Measurements from ENCODE around the gene GOSR2.
"Not testable (repeated sequence)": the region's sequence is repeated elsewhere in the genome, so short reads cannot be mapped to it uniquely, and the experiment has no call there.

Gene GOSR2

GRCh38 chr17:46898860-46899259 is 24.1 kb upstream of the GOSR2 start:
- DNase-seq (no peak), ATAC-seq (replicated peaks) (no peak)
- Mint-ChIP-seq H3K27me3 (peaks cover 19 to 59% of the 10 kb centered on the region in 2 donors), H3K4me3 (no peak overlapping the region), H3K36me3 (ENCODE audit: insufficient read depth) (no peaks in the 10 kb centered on the region), H3K4me1 (ENCODE audit: low read depth in 2 of 2) (no peaks in the 10 kb centered on the region), H3K9me3 (no peaks in the 10 kb centered on the region), H3K27ac (no peak overlapping the region)

DNA sequence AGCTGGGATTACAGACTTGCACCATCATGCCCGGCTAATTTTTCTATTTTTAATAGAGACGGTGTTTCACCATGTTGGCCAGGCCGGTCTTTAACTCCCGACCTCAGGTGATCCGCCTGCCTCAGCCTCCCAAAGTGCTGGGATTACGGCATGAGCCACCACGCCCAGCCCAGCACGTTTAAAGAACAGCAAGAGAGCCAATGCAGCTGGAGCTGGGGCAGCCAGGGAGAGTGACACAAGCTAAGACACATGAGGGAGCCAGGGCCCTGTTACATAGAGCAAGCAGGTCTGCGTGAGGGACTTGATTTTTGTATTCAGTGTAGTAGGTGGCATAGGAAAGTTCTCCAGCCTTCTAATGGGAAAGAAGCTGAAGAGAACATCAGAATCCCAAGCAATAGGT is 21.7 kb upstream of the GOSR2 start:
- H3K4me3 Mint-ChIP-seq, result no peak overlapping the region
- DNase-seq, result no peak
- no peaks in the 10 kb centered on the region for H3K36me3 Mint-ChIP-seq (ENCODE audit: insufficient read depth)
- no peaks in the 10 kb centered on the region for H3K9me3 Mint-ChIP-seq
- no peak overlapping the region for H3K27ac Mint-ChIP-seq
- peaks cover 28 to 60% of the 10 kb centered on the region in 2 donors for H3K27me3 Mint-ChIP-seq
- peaks cover 0 to 1% of the 10 kb centered on the region in 2 donors for H3K4me1 Mint-ChIP-seq (ENCODE audit: low read depth in 2 of 2)
- no peak for ATAC-seq (replicated peaks)

DNA sequence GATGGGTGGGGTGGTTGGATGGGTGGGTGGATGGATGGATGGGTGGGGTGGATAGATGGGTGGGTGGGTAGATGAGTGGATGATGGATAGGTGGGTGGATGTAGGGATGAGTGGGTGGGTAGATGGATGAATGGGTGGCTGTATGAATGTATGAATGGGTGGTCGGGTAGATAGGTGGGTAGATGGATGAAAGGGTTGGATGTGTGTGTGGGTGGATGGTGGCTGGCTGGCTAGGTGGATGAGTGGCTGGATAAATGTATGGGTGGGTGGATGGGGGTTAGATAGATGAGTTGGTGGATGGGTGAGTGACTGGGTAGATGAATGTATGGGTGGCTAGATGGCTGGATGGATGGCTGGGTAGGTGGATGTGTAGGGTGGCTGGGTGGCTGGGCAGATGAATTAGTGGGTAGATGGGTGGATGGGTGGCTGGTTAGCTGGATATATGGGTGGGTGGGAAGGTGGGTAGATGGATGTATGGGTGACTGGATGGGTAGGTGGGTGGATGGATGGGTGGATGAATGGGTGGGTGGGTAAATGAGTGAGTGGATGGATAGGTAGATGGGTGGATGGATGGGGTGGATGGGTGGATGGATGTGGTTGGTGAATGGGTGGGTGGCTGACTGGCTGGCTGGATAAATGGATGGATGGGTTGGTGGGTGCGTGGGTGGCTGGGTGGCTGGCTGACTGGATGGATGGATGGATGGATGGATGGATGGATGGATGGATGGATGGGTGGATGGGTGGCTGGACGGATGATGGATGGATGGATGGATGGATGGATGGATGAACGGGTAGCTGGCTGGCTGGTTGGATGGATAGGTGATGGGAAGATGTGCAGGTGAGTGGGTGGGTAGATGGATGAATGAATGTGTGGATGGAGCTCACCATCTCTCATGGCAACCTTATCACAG is 18.9 kb upstream of the GOSR2 start:
- Mint-ChIP-seq H3K27me3 (peaks cover 28 to 66% of the 10 kb centered on the region in 2 donors), H3K36me3 (ENCODE audit: insufficient read depth) (no peaks in the 10 kb centered on the region), H3K9me3 (no peaks in the 10 kb centered on the region), H3K4me3 (no peak overlapping the region), H3K27ac (no peak overlapping the region), H3K4me1 (ENCODE audit: low read depth in 2 of 2) (peaks cover 0 to 1% of the 10 kb centered on the region in 2 donors)
- DNase-seq, result no peak
- ATAC-seq (replicated peaks), result no peak

- no peak overlapping the region for H3K4me3 Mint-ChIP-seq
- peaks cover 29 to 73% of the 10 kb centered on the region in 2 donors for H3K27me3 Mint-ChIP-seq
- peaks cover 0 to 1% of the 10 kb centered on the region in 2 donors for H3K4me1 Mint-ChIP-seq (ENCODE audit: low read depth in 2 of 2)
- DNase-seq (no peak), ATAC-seq (replicated peaks) (no peak)
- H3K36me3 Mint-ChIP-seq (ENCODE audit: insufficient read depth), result no peaks in the 10 kb centered on the region
- no peak overlapping the region for H3K27ac Mint-ChIP-seq
- no peaks in the 10 kb centered on the region for H3K9me3 Mint-ChIP-seq
These were observed 14.8 kb upstream of the GOSR2 start for GRCh38 chr17:46908068-46908737.

- Mint-ChIP-seq H3K9me3 (no peaks in the 10 kb centered on the region), H3K27ac (peak overlapping the region in 1 of 2 donors; percentile 22), H3K4me3 (no peak overlapping the region), H3K27me3 (peaks cover 13 to 63% of the 10 kb centered on the region in 2 donors), H3K36me3 (ENCODE audit: insufficient read depth) (no peaks in the 10 kb centered on the region), H3K4me1 (ENCODE audit: low read depth in 2 of 2) (peaks cover 0 to 1% of the 10 kb centered on the region in 2 donors)
- no peak for ATAC-seq (replicated peaks)
- no peak for DNase-seq
These were observed 12.6 kb upstream of the GOSR2 start for GRCh38 chr17:46910179-46910927.

DNA sequence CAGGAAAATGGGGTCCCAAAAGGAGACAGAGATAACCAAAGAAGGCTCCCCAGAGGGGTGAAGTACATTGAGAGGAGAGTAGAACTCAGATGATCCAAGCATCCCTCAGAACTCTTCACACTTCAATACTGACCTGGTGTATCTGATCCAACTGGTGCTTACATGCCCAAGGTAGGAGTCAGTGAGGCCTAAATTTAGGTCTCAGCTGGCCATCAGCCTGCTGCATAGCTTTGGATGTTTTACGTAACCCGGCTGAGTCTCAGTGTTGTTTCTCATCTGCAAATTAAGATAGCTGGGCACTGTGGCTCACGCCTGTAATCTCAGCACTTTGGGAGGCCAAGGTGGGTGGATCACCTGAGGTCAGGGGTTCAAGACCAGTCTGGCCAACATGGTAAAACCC is 11.6 kb upstream of the GOSR2 start:
- Mint-ChIP-seq H3K27ac (no peak overlapping the region), H3K9me3 (no peaks in the 10 kb centered on the region), H3K4me3 (no peak overlapping the region), H3K4me1 (ENCODE audit: low read depth in 2 of 2) (no peaks in the 10 kb centered on the region), H3K27me3 (peaks cover 13 to 56% of the 10 kb centered on the region in 2 donors), H3K36me3 (ENCODE audit: insufficient read depth) (no peaks in the 10 kb centered on the region)
- DNase-seq (no peak), ATAC-seq (replicated peaks) (no peak)

DNA sequence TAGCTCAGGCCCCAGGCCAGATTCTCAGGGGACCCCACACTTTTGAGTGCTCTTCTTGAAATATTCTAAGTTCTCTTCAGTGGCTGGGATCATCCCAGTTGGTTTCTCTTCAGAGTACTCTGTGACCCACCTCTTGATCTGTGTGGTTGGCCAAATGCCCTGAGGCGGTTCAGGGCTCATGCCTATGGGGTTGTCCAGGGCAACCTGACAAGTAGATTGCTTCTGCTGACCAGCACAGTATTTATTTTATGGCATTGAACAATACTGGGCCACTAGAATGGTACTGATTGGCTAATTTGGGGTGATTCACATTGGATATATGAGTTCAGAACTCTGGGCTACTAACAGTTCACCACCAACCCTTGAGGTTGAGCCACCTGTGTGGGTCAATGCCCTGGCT is 7.4 kb upstream of the GOSR2 start:
- H3K4me3 Mint-ChIP-seq, result no peak overlapping the region
- no peaks in the 10 kb centered on the region for H3K9me3 Mint-ChIP-seq
- no peaks in the 10 kb centered on the region for H3K36me3 Mint-ChIP-seq (ENCODE audit: insufficient read depth)
- DNase-seq, result no peak
- H3K27me3 Mint-ChIP-seq, result peaks cover 4 to 31% of the 10 kb centered on the region in 2 donors
- no peak overlapping the region for H3K27ac Mint-ChIP-seq
- ATAC-seq (replicated peaks), result no peak
- no peaks in the 10 kb centered on the region for H3K4me1 Mint-ChIP-seq (ENCODE audit: low read depth in 2 of 2)

DNA sequence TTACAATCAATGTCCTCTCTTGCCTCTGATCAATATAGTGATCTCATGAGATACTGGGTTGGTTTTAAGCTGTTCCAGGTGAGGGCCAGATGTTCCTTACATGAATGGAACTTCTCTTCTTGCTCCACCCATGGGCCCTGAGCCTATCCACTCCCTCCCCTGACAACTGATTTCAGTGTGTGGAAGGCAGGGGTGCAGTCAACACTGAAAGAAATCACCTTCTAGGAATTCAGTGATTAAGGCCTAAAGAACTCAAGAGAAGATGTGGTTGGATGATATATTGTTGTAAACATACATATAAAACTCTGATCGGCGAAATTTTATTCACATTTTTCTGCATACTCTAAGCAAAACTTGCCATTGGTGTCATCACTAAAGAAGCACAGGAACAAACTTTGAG is 6.7 kb upstream of the GOSR2 start:
- Mint-ChIP-seq H3K27ac (no peak overlapping the region), H3K9me3 (no peaks in the 10 kb centered on the region), H3K4me1 (ENCODE audit: low read depth in 2 of 2) (no peaks in the 10 kb centered on the region), H3K4me3 (no peak overlapping the region), H3K27me3 (peaks cover 0 to 25% of the 10 kb centered on the region in 2 donors), H3K36me3 (ENCODE audit: insufficient read depth) (no peaks in the 10 kb centered on the region)
- ATAC-seq (replicated peaks) (no peak), DNase-seq (no peak)

- H3K9me3 Mint-ChIP-seq, result no peaks in the 10 kb centered on the region
- no peaks in the 10 kb centered on the region for H3K36me3 Mint-ChIP-seq (ENCODE audit: insufficient read depth)
- peaks cover 0 to 24% of the 10 kb centered on the region in 2 donors for H3K27me3 Mint-ChIP-seq
- H3K4me3 Mint-ChIP-seq, result no peak overlapping the region
- ATAC-seq (replicated peaks) (no peak), DNase-seq (no peak)
- no peak overlapping the region for H3K27ac Mint-ChIP-seq
- H3K4me1 Mint-ChIP-seq (ENCODE audit: low read depth in 2 of 2), result no peaks in the 10 kb centered on the region
These were observed 6.3 kb upstream of the GOSR2 start for GRCh38 chr17:46916623-46917022.

GRCh38 chr17:46917041-46917440 is 5.9 kb upstream of the GOSR2 start:
- no peak overlapping the region for H3K4me3 Mint-ChIP-seq
- no peaks in the 10 kb centered on the region for H3K9me3 Mint-ChIP-seq
- no peak overlapping the region for H3K27ac Mint-ChIP-seq
- peaks cover 2 to 4% of the 10 kb centered on the region in 2 donors for H3K4me1 Mint-ChIP-seq (ENCODE audit: low read depth in 2 of 2)
- no peaks in the 10 kb centered on the region for H3K36me3 Mint-ChIP-seq (ENCODE audit: insufficient read depth)
- DNase-seq (no peak), ATAC-seq (replicated peaks) (no peak)
- peaks cover 0 to 20% of the 10 kb centered on the region in 2 donors for H3K27me3 Mint-ChIP-seq

- DNase-seq (no peak), ATAC-seq (replicated peaks) (no peak)
- Mint-ChIP-seq H3K27me3 (peaks cover 0 to 16% of the 10 kb centered on the region in 2 donors), H3K4me3 (no peak overlapping the region), H3K36me3 (ENCODE audit: insufficient read depth) (peaks cover 2% of the 10 kb centered on the region), H3K9me3 (no peaks in the 10 kb centered on the region), H3K27ac (no peak overlapping the region), H3K4me1 (ENCODE audit: low read depth in 2 of 2) (peaks cover 5 to 7% of the 10 kb centered on the region in 2 donors)
These were observed 5.4 kb upstream of the GOSR2 start for GRCh38 chr17:46917516-46917915.

DNA sequence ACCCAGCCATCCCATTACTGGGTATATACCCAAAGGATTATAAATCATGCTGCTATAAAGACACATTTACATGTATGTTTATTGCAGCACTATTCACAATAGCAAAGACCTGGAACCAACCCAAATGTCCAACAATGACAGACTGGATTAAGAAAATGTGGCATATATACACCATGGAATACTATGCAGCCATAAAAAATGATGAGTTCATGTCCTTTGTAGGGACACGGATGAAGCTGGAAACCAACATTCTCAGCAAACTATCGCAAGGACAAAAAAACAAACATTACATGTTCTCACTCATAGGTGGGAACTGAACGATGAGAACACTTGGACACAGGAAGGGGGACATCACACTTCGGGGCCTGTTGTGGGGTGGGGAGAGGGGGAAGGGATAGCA is 998 bp upstream of the GOSR2 start:
- ATAC-seq (replicated peaks); H3K27me3 Mint-ChIP-seq; H3K9me3 Mint-ChIP-seq; H3K36me3 Mint-ChIP-seq (ENCODE audit: insufficient read depth); DNase-seq: not testable (repeated sequence)
- Mint-ChIP-seq H3K4me1 (ENCODE audit: low read depth in 2 of 2) (peaks cover 29 to 45% of the 10 kb centered on the region in 2 donors), H3K4me3 (peak overlapping the region in 1 of 2 donors; percentile 91), H3K27ac (peak overlapping the region in 1 of 2 donors; percentile 98)

GRCh38 chr17:46922487-46922803 is 515 bp upstream of the GOSR2 start:
- Mint-ChIP-seq H3K36me3 (ENCODE audit: insufficient read depth) (peaks cover 4% of the 10 kb centered on the region), H3K4me3 (peak overlapping the region; percentile 88 to 91), H3K9me3 (no peaks in the 10 kb centered on the region), H3K27ac (peak overlapping the region; percentile 98), H3K4me1 (ENCODE audit: low read depth in 2 of 2) (peaks cover 34 to 50% of the 10 kb centered on the region in 2 donors), H3K27me3 (no peaks in the 10 kb centered on the region)
- no peak for DNase-seq
- ATAC-seq (replicated peaks), result no peak
